HG02840 (cell line): ENCODE data around the gene PACSIN1.

Experiments
- ATAC-seq: cut with Tn5 transposase; IDR thresholded peaks from one replicate; pipeline ENCODE4 v1.9.1; 2021; ENCODE audit warnings: mild to moderate bottlenecking, moderate library complexity, moderate number of reproducible peaks; ENCODE audit not compliant: unreplicated experiment, low FRiP score

Gene PACSIN1

DNA sequence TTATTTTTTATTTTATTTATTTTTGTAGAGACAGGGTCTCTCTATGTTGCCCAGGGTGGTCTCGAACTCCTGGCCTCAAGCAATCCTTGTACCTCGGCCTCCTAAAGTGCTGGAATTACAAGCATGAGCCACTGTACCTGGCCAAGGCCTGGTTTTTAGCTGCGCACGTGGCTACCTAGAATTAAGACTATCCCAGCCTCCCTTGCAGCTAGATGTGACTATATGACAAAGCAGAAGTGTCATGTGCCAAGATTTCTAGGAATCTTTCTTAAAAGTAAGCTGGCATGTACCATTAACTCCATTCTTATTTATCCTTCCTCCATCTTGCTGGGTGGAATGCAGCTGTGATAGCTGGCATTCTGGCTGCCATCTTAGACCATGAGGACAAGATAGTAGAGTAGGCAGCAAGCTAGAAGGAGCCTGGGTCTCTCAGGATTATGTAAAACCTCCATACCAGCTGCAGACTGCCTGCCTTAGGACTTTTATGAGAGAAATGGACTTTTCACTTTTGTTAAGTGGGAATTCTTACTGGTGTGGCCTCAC lies 92.4 kb downstream of the PACSIN1 start:
- no peak for ATAC-seq

DNA sequence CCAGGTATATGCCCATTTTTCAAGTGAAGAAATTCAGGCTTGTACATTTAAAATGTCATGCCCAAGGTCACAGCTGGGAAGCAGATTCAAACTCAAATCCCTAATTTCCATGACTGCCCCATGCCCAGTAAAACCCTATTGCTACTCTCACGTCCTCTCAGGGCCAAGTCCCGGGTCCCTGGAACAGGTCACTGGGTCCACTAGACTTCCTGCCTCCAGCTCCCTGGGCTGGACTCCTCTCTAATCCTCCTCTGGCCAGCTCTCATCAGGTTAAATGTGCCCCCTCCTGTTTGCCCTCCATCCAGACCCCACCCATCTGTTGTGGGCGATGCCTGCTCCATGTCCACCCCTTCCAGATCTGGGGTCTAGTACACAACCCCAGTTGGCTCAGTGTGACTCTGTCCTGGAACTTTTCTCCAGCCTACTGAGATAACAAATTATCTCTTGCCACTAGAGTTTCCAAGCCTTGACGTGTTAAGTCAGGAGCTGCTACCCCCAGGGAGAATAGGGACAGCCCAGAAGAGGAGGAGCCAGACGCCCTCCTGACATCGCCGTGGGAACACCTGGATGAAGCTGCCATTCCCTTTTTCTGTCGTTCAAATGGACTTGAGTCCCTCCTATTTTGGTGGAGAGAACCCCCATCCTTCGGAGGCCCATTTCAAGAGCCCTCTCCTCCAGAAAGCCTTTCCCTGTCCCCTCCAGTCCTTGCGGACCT lies 93.9 kb downstream of the PACSIN1 start:
- no peak for ATAC-seq

DNA sequence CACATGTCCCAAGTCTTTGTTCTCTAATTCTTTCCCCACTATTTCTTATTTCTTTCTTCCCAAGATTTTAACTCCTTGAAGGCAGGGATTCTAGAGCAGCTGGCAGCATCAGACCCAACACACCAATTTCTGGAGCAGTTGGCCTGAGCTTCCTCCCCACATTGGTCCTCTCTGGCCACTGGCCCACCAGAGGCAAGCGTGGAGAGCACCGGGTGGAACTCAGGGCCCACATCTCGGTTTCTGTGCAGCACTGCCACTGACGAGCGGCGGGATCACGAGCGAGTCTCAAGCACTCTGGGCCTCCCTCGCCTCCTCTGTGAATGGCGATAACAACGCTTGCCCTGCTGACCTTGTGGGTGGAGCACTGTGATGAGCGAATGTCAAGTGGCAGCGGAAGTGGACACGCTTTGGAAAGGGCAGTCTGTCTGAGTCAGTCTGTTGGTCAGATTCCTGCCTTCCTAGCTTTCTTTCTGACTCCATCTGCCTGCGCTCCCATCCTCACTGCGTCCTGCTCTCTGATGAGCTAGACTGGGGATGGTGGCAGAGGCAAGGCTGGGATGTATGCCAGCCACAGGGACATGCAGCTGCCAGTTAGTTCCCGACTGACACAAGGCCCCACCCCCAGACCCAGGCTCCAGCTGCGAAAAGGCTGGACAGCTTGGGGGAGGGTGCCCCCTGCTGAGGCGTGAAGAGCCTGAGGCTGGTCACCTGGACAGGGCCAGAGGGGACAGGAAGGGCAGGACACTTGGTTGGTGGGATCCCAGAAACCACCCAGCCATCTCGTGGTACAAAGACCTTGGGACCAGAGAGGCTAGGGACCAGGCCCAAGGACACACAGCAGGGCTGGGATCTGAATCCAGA lies 94.7 kb downstream of the PACSIN1 start:
- ATAC-seq = no peak

DNA sequence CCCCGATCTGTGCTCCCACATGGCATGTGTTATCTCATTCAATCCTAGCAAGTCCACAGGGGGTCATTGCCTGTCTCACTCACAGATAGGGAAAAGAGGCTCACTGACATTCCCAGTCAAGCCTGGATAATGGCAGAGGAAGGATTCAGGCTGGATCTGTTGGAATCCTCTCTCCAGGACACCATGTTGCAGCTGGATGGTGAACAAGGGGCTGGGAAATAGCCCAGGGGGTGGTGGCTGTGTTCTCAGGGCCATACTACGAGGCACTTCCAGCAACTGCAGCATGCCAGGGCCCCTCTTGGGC lies 95.3 kb downstream of the PACSIN1 start:
- no peak for ATAC-seq

DNA sequence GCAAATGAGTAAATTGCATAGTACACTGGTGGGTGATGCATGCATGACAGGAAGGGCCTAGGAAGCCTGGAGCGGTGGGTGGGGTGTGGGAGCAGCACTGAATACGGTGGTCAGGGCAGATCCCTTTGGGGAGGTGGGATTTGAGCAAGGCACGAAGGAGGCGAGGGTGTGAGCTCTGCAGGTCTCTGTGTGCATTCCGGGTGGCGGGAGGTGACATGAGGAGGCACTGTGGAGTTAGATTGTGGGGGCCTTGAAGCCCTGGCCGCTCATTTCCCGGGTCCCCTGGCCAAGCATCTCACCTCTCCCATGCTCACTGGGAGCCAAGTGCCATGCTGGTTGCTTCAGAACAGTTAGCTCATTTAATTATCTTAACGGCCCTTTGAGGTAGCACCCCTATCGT lies 96.5 kb downstream of the PACSIN1 start:
- ATAC-seq = no peak

DNA sequence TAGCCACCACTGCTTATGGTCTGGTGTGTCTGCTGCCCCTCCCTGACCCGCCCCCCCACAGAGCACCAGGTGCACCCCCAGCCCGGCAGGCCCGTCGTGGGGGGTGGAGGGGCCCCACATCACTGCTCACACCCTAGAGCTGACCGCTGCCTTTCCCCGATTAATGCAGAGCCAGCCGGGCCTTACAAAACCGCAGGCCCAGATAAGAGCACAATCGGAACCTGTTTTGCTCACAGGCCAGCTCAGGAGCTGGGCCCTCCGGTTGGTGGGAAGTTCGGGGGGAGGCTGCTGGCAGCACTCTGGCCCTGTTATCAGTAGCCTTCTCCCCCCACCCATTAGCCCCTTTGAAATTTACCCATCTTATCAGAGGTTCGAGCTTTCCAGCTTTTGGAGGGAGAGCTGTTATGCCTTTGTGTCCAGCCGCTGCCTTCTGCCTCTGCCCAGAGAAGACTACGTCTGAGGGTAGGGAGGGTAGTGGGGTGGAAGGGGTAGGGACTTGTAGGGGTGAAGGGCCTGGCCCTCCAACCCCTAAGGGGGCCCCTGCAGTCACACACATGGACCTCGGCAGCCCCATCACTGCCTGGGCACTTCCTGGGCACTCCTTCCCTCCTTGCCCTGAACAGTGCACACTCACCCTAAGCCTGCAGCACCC lies 97.1 kb downstream of the PACSIN1 start:
- no peak for ATAC-seq

DNA sequence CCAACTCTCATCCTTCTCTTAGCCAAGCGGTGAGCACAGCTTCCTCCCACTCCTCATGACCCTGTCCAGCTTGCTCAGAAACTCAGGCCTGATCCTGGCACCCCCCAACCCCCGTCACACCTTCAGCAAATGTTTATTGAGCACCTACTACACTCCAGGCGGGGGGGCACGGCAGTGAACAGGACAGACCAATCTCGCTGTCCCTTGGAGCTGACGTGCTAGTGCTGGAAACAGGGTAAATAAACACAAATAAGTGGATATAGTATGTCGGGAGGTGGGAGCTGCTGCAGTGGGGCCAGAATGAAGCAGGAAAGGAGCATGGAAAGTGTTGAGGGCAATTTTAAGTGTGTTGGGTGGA lies 97.6 kb downstream of the PACSIN1 start:
- ATAC-seq = no peak

DNA sequence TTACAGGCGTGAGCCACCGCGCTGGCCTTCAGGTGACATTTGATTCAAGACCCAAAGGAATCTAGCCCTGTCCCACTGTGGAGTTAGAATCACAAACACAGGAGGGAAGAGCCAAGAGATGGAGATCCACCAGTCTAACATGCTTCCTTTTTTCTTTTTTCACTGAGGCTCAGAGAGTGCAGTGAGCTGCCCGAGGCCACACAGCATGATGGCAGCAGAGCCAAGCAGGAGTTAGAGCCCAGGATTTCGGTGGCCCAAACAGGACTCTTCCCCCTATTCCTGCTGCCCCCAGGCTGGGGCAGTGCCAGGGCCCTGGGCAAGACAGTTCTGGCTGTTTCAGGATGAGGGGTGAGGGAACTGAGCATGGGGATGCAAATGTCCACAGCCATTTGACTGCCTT lies 98.3 kb downstream of the PACSIN1 start:
- ATAC-seq = no peak

DNA sequence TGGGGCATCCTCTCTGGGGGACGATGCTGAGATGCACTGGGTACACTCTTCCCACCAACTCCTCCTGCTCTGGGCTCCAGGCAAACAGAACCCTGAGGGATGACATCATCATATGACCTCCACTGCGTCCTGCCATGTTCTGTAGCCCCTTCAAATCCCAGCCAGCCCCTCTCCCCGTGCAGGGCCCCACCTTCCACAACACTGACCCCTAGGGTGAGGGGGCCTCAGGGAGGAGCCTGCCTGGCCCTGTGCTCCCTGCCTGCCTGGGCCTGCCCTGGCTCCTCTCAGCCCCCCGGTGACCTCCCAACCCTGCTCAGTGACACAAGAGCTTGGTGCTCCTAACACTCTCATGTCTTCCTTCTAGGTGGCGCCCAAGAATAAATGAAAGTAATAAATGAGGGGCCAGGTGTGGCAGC lies 99.9 kb downstream of the PACSIN1 start:
- no peak for ATAC-seq

DNA sequence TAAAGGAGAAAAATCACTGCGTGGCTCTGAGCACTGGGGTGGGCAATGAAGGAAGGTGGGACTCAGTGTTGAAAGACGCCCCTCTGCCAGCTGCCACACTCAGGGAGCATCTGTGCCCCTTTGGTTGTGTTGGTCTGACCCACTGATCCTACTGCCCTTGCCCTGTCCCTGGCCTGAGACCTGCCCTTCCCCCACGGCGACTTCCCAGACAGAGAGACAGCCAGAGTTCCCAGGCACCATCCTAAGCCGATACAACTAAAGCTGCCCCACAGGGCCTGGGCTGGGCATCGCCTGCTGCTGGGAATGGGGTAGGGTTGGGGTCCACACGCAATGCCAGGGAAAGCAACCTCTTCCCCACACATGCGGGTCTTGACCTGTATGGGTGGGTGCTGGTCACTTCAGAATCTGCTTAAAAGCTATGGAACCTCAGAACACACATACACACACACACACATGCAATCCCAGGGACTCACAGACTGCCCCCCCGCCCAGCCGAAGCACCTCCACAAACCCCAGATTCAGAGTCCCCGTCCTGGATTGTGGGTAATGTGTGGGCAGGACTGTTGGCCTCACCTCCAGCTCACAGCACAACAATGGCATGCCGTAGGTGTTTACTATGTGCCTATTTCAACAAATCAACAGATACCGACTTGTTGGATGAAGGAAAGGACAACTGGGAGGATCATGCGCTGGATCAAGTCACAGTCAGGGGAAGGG lies 101.1 kb downstream of the PACSIN1 start:
- ATAC-seq = no peak

DNA sequence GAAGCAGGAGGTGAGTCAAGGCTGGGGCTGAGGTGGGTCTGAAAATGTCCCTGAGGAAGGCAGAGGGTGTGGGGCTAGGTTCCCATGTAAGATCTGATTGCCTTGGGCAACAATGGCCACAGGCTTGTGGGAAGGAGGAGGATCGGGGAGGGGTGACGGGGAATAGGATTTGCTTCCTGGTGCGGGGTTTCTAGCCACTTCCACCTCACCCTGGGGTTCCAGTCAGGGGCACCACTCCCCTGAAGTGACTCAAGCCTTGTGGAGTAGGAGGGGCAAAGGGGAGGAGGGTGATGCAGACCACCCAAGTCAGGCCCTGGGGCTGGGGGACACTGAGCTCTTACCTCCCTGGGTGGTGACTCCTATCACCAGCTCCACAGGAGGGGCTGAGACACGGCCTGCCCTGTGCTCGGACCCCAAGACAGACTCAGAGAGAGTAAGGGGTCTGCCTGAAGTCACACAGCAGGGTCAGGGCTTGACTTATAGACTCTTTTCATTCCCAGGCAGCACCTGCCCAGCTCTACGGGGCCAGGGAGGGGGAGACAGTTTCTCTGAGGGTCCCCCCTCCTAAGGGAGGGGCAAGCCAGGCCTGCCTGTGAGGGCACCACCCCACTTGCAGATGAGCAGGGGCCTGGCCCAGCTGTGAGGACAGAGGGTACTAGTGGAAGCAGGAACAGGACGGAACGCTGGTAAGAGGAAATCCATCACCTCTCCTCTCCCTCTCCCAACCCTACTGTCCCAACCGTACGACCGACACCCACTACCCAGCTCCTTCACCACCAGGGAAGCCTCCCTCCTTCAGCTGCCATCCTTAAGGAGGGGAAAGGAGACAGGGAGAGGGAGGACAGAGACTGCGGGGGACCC lies 102.7 kb downstream of the PACSIN1 start:
- no peak for ATAC-seq

DNA sequence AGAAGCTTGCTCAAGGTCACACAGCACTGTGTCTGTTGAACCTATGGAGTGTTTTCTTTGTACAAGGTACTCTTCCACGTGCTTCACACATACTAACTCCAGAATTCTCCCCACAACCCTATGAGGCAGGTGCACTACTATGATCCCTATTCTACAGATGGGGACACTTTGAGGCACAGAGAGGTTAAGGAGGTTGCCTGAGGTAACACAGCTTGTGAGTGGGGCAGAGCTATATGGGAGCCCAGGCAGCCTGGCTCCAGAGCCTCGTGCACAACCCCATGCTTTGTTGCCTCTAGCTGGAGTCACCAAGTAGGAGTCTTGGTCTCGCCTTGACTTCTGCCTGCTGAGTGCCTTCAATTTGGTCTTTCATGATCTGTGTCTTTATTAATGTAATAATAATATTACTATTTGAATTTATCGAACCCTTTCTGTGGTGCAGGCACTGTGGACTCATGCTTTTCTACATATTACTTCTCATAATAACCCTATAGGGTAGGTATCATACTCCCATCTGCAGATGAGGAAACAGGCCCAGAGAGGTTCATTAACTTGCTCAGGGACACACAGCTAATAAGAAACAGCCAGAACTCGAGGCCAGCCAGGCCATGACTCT lies 103.6 kb downstream of the PACSIN1 start:
- no peak for ATAC-seq

DNA sequence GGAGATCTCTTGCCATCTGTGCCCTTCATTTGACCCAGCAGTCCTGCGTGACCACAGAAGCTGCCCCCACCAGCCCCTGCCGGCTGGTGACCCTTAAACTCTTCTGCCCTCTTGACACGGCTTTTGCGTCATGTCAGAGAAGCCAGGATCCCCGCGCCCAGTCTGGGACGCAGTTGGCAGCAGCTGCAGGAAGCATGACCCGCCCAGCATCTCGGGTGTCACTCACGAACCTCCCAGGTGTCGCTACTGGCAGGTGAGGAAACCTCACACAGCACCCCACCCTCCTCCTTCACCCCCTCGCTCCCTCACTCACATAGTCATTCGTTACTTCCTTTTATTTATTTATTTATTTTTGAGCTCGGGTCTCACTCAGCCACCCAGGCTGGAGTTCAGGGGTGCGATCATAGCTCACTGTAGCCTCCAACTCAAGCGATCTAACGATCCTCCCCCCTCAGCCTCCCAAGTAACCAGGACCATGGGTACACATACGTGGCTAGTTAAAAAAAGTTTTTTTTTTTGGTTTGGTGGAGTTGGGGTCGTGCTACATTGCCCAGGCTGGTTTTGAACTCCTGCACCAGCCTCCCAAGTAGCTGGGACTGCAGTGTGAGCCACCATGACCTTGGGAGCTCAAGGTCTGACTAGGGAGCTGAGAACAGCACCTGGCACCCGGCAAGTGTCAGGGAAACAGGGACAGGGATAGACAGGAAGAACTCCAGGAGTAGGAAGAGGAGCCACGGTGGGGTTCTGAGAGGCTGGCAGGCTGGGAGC lies 104.4 kb downstream of the PACSIN1 start:
- no peak for ATAC-seq

DNA sequence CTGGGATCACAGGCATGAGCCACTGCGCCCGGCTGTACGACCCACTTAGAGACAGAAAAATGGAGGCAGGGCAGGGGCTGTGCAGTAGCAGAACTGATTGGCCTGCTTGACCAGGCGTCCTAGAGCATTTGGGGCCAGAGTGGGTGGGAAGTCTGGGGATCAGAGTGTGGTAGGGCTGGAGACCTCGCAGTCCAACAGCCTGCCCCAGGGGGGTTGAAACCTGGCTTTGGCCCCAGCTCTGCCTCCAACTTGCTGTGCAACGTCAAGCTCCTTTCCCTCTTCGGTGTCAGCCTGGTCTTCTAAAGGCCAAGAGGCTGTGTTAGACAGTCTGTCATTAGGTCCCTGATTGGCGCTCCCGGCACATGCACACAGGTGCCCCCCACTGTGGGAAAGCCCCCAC lies 105.5 kb downstream of the PACSIN1 start:
- ATAC-seq = no peak

DNA sequence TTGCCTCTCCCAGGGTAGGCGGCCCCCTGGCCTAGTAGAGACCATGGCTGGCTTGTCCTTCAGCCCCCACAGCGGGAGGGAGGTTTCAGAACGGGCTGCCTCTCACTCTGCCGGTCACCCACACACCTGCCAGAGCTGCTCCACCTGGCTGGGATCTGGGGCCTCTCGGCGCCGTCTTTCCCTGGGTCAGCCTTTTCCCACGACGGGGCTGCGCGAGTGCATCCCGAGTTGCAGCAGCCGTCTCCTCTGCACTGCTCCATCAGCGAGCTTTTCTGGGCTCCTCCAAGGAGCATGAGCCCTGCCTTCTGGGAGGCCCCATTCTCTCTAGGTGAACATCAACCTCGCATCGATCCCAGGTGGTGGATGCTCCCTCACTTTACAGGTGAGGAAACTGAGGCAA lies 106.1 kb downstream of the PACSIN1 start:
- no peak for ATAC-seq

DNA sequence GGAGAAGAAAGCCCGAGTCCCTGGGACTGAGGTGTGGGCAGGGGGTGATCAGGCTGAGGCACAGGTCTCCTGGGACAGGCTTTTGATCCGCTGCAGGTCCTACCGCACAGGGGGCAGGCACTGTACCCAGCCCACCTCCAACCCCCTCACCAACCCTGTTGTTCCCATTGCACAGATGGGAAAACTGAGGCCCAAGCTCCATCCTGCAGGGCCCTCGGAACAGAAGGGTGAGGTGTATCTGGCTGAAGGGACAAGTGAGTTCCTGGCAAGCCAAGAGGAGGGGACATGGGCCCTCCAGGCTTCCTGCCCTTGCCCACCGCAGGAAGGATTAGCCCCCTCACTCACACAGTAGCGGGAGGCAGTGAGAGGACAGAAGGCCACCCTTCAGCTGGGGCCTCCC lies 106.7 kb downstream of the PACSIN1 start:
- no peak for ATAC-seq

DNA sequence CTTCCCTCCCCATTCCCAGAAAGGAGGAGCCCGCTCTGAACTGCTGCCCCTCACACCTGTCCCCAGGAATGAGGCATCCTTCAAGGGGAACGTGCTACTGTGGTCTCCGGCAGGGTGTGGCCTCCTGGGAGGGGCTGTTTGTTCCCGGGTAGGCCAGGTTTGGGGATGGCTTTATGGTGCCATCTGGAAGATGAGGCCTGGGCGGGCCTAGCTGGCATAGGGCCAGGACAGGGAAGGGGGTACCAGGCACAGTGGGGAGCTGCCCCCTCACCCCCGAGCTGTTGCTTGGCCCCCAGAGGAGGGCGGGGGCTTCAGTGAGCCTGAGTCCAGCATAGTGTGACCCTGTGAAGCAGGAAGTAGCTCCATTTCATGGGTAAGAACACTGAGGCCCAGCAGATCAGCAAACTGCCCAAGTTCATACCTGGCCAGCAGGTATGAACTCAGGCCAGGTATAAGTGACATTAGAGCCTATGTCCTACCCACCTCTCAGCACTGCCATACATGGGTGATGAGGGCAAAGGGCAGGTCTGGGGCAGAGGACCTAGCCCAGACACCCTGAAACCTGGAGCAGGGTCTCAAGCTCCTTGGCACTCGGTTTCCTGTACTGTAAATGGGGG lies 107.8 kb downstream of the PACSIN1 start:
- ATAC-seq = no peak

DNA sequence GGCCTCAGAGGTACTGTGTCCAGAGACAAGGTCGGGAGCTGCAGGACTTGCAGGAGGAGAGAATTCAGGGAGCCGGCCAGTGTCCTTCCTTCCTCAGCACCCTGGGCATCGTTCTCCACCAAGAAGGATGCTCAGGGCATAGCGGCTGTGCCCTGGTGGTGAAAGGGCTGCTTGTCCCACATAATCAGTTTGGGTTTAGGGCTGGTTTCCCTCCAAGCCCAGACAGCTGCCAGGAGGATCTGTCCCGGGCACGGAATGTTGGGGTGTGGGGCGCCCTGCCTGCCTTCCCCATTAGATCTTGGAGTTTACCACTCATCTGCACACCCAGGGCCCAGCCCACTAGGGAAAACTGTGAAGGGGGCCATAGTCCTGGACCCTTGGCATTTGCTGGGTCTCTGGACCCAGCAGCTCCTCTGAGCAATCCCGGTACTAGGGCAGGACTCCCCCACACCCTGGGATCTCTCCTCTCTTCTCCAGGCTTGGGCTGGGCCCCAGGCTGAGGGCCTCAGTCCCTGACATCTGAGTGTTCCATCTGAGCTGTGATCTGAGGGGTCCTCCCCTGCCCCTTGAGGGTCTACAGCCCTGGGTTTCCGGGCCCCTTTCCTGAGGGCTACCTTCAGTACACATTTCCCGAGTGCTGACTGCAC lies 108.9 kb downstream of the PACSIN1 start:
- no peak for ATAC-seq
